Activated CD4-positive, alpha-beta memory T cell treated with anti-CD3 and anti-CD28 coated beads for 36 hours (primary cell): ENCODE data around the gene PROC. TPM values are rescaled to one million over a fixed set of nuclear protein-coding genes. Genes with fewer than 3 reads are reported as not detected.

ENCODE experiments used
- CTCF ChIA-PET: fragments of 350-600 bp; sonication (Branson Sonifier 250); formaldehyde crosslinking; loops from one replicate; lab custom pipeline; 2021; ENCODE audit warnings: antibody characterized with exemption, inconsistent platforms; lab: Charles Lee
- POLR2A ChIA-PET: fragments of 350-600 bp; sonication (Branson Sonifier 250); formaldehyde crosslinking; loops from one replicate; lab custom pipeline; 2021; ENCODE audit warnings: antibody characterized with exemption; lab: Charles Lee
- DNase-seq: peaks from one replicate; pipeline ENCODE4 v3.0.0-alpha.2; 2020
- H3K27ac Mint-ChIP-seq: one replicate; pipeline ENCODE4 v1.8.0; 2021; ENCODE audit warnings: mixed read lengths
- H3K27me3 Mint-ChIP-seq: one replicate; pipeline ENCODE4 v1.8.0; 2021; ENCODE audit warnings: mixed read lengths
- H3K36me3 Mint-ChIP-seq: one replicate; pipeline ENCODE4 v1.8.0; 2021; ENCODE audit warnings: mixed read lengths
- H3K4me1 Mint-ChIP-seq: one replicate; pipeline ENCODE4 v1.8.0; 2021; ENCODE audit warnings: low read depth, mixed read lengths
- H3K4me3 Mint-ChIP-seq: one replicate; pipeline ENCODE4 v1.8.0; 2021; ENCODE audit warnings: mild to moderate bottlenecking, mixed read lengths
- H3K9me3 Mint-ChIP-seq: one replicate; pipeline ENCODE4 v1.8.0; 2021; ENCODE audit warnings: mixed read lengths
- intact Hi-C: fragments of 100-400 bp; cut with micrococcal nuclease; formaldehyde crosslinking; loops from one replicate; pipeline ENCODE4 v1.15.1; 2023
- total RNA-seq, 2 experiments: library from RNA; stranded (reverse); gene quantifications; one replicate each; pipeline ENCODE4 v1.2.3, GENCODE V29; 2021

PROC gene
- total RNA-seq, 2 experiments from 2014 or later = not detected

- H3K27me3 Mint-ChIP-seq = peaks cover 20% of the 10 kb centered on the region
- H3K27ac Mint-ChIP-seq = no peak overlapping the region
- POLR2A ChIA-PET = interaction anchor here (1.0 to 2.1 kb wide), 3 partner anchors 16 to 30 kb away, joined by 3 to 7 read pairs (median 3); no protein-coding TSS in a partner anchor
- H3K9me3 Mint-ChIP-seq = peaks cover 5% of the 10 kb centered on the region
- H3K4me3 Mint-ChIP-seq = peak overlapping the region; percentile 54
- peak; percentile 25 for DNase-seq
- peaks cover 27% of the 10 kb centered on the region for H3K4me1 Mint-ChIP-seq
- H3K36me3 Mint-ChIP-seq = no peaks in the 10 kb centered on the region
- CTCF ChIA-PET = interaction anchor here (0.7 to 2.8 kb wide), 17 partner anchors 9 to 123 kb away, joined by 3 to 21 read pairs (median 6); partner anchors contain the start of gene ERCC3
- intact Hi-C loops = loop anchor here (1.0 kb wide), 2 partner anchors 39 to 61 kb away; no protein-coding TSS in a partner anchor
These were observed 1.7 kb upstream of the PROC start for GRCh38 chr2:127416506-127417001.

- CTCF ChIA-PET = interaction anchor here (0.7 to 1.5 kb wide), 2 partner anchors 12 to 93 kb away, joined by 4 to 6 read pairs; no protein-coding TSS in a partner anchor
- intact Hi-C loops = no loop called here
- DNase-seq = no peak
- peaks cover 29% of the 10 kb centered on the region for H3K27me3 Mint-ChIP-seq
- H3K4me3 Mint-ChIP-seq = no peak overlapping the region
- H3K36me3 Mint-ChIP-seq = no peaks in the 10 kb centered on the region
- H3K4me1 Mint-ChIP-seq = peaks cover 21% of the 10 kb centered on the region
- no peak overlapping the region for H3K27ac Mint-ChIP-seq
- POLR2A ChIA-PET = no interaction called here
- H3K9me3 Mint-ChIP-seq = peaks cover 5% of the 10 kb centered on the region
These were observed 821 bp upstream of the PROC start for GRCh38 chr2:127417406-127417805.

- Mint-ChIP-seq H3K4me1 (peaks cover 23% of the 10 kb centered on the region), H3K9me3 (no peaks in the 10 kb centered on the region), H3K36me3 (no peaks in the 10 kb centered on the region), H3K4me3 (no peak overlapping the region), H3K27ac (no peak overlapping the region), H3K27me3 (peaks cover 37% of the 10 kb centered on the region)
- ChIA-PET POLR2A (no interaction called here), CTCF (interaction anchor here (1.0 to 1.6 kb wide), 3 partner anchors 28 to 222 kb away, joined by 3 to 9 read pairs (median 4); no protein-coding TSS in a partner anchor)
- DNase-seq = no peak
- intact Hi-C loops = no loop called here
These were observed 844 bp downstream of the PROC start for GRCh38 chr2:127419112-127419430.

GRCh38 chr2:127419448-127420038, 1.3 kb downstream of the PROC start:
- ChIA-PET CTCF (interaction anchor here (1.0 to 1.6 kb wide), 3 partner anchors 27 to 222 kb away, joined by 3 to 9 read pairs (median 4); no protein-coding TSS in a partner anchor), POLR2A (no interaction called here)
- no peak overlapping the region for H3K4me3 Mint-ChIP-seq
- intact Hi-C loops = no loop called here
- no peaks in the 10 kb centered on the region for H3K36me3 Mint-ChIP-seq
- H3K4me1 Mint-ChIP-seq = peaks cover 23% of the 10 kb centered on the region
- peaks cover 39% of the 10 kb centered on the region for H3K27me3 Mint-ChIP-seq
- no peak for DNase-seq
- no peaks in the 10 kb centered on the region for H3K9me3 Mint-ChIP-seq
- H3K27ac Mint-ChIP-seq = no peak overlapping the region

- peaks cover 38% of the 10 kb centered on the region for H3K27me3 Mint-ChIP-seq
- DNase-seq = no peak
- no peaks in the 10 kb centered on the region for H3K36me3 Mint-ChIP-seq
- intact Hi-C loops = no loop called here
- H3K4me3 Mint-ChIP-seq = no peak overlapping the region
- H3K27ac Mint-ChIP-seq = no peak overlapping the region
- no peaks in the 10 kb centered on the region for H3K9me3 Mint-ChIP-seq
- POLR2A ChIA-PET = no interaction called here
- peaks cover 23% of the 10 kb centered on the region for H3K4me1 Mint-ChIP-seq
- CTCF ChIA-PET = interaction anchor here (1.0 to 1.6 kb wide), 3 partner anchors 27 to 223 kb away, joined by 3 to 9 read pairs (median 4); no protein-coding TSS in a partner anchor
These were observed 2.0 kb downstream of the PROC start for GRCh38 chr2:127420039-127420864.

- peaks cover 43% of the 10 kb centered on the region for H3K27me3 Mint-ChIP-seq
- DNase-seq = no peak
- intact Hi-C loops = no loop called here
- no peak overlapping the region for H3K4me3 Mint-ChIP-seq
- peaks cover 18% of the 10 kb centered on the region for H3K4me1 Mint-ChIP-seq
- H3K9me3 Mint-ChIP-seq = no peaks in the 10 kb centered on the region
- ChIA-PET CTCF (no interaction called here), POLR2A (no interaction called here)
- H3K27ac Mint-ChIP-seq = no peak overlapping the region
- no peaks in the 10 kb centered on the region for H3K36me3 Mint-ChIP-seq
These were observed 3.0 kb downstream of the PROC start for GRCh38 chr2:127421116-127421800.

- H3K36me3 Mint-ChIP-seq = no peaks in the 10 kb centered on the region
- H3K27me3 Mint-ChIP-seq = peaks cover 43% of the 10 kb centered on the region
- intact Hi-C loops = no loop called here
- POLR2A ChIA-PET = no interaction called here
- no peak overlapping the region for H3K27ac Mint-ChIP-seq
- CTCF ChIA-PET = no interaction called here
- no peaks in the 10 kb centered on the region for H3K9me3 Mint-ChIP-seq
- no peak for DNase-seq
- H3K4me1 Mint-ChIP-seq = peaks cover 10% of the 10 kb centered on the region
- no peak overlapping the region for H3K4me3 Mint-ChIP-seq
These were observed 3.8 kb downstream of the PROC start for GRCh38 chr2:127421871-127422558.

- Mint-ChIP-seq H3K4me1 (peaks cover 7% of the 10 kb centered on the region), H3K36me3 (no peaks in the 10 kb centered on the region), H3K4me3 (peak overlapping the region; percentile 29), H3K27ac (no peak overlapping the region), H3K9me3 (no peaks in the 10 kb centered on the region), H3K27me3 (peaks cover 42% of the 10 kb centered on the region)
- intact Hi-C loops = no loop called here
- peak; percentile 30 for DNase-seq
- ChIA-PET POLR2A (no interaction called here), CTCF (no interaction called here)
These were observed 4.6 kb downstream of the PROC start for GRCh38 chr2:127422559-127423477.

- ChIA-PET CTCF (no interaction called here), POLR2A (no interaction called here)
- intact Hi-C loops = no loop called here
- Mint-ChIP-seq H3K4me3 (peak overlapping the region; percentile 29), H3K4me1 (peaks cover 7% of the 10 kb centered on the region), H3K27me3 (peaks cover 42% of the 10 kb centered on the region), H3K36me3 (no peaks in the 10 kb centered on the region), H3K9me3 (no peaks in the 10 kb centered on the region), H3K27ac (no peak overlapping the region)
- no peak for DNase-seq
These were observed 5.2 kb downstream of the PROC start for GRCh38 chr2:127423478-127423843.

GRCh38 chr2:127423880-127424279, 5.7 kb downstream of the PROC start:
- POLR2A ChIA-PET = no interaction called here
- CTCF ChIA-PET = no interaction called here
- DNase-seq = no peak
- Mint-ChIP-seq H3K27ac (no peak overlapping the region), H3K4me3 (no peak overlapping the region), H3K36me3 (no peaks in the 10 kb centered on the region), H3K9me3 (no peaks in the 10 kb centered on the region), H3K27me3 (peaks cover 42% of the 10 kb centered on the region), H3K4me1 (peaks cover 7% of the 10 kb centered on the region)
- intact Hi-C loops = no loop called here
